Measurements from ENCODE around the gene TMEM229B. TPM values are rescaled to one million over a fixed set of nuclear protein-coding genes. Genes with fewer than 3 reads are reported as not detected.

TMEM229B gene
- total RNA-seq, 2 donors from 2014 or later, result 1.1 to 1.5 TPM

DNA sequence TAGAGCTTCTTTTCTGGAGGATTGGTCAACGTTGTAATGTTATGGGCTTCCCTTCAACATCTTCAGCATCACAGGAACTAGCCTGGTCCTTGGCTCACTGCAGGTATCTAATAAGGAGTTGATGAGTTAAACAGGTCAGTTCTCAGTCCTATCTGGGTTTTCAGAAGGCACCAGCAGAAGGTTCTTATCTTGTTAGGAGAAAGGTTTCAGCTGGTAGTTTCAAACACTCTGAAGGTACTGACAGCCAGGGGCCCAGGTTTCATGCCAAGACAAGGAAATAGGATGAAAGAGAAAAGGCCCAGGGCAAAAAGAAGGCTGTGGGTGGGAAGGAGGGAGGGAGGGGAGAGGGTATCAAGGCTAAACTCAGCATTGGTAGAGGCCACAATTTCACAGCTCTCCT lies 21.4 kb downstream of the TMEM229B start:
- H3K4me3 Mint-ChIP-seq, result no peak overlapping the region
- H3K4me1 ChIP-seq (ENCODE audit: control insufficient read depth, insufficient read depth, low read length), result no peaks in the 10 kb centered on the region
- TF ChIP-seq, protein P1, sequence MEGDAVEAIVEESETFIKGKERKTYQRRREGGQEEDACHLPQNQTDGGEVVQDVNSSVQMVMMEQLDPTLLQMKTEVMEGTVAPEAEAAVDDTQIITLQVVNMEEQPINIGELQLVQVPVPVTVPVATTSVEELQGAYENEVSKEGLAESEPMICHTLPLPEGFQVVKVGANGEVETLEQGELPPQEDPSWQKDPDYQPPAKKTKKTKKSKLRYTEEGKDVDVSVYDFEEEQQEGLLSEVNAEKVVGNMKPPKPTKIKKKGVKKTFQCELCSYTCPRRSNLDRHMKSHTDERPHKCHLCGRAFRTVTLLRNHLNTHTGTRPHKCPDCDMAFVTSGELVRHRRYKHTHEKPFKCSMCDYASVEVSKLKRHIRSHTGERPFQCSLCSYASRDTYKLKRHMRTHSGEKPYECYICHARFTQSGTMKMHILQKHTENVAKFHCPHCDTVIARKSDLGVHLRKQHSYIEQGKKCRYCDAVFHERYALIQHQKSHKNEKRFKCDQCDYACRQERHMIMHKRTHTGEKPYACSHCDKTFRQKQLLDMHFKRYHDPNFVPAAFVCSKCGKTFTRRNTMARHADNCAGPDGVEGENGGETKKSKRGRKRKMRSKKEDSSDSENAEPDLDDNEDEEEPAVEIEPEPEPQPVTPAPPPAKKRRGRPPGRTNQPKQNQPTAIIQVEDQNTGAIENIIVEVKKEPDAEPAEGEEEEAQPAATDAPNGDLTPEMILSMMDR (conservative IDR thresholded peaks at IDR 0.05), result no peak
- no peaks in the 10 kb centered on the region for H3K36me3 ChIP-seq (ENCODE audit: control insufficient read depth, insufficient read depth, low read length)
- no peaks in the 10 kb centered on the region for H3K36me3 Mint-ChIP-seq (ENCODE audit: low read depth)
- H3K4me1 Mint-ChIP-seq, result peaks cover 22% of the 10 kb centered on the region
- H3K9ac ChIP-seq (ENCODE audit: extremely low read depth, low read length, poor library complexity, severe bottlenecking), result no peak overlapping the region
- H3K9me3 Mint-ChIP-seq, result no peaks in the 10 kb centered on the region
- no peaks in the 10 kb centered on the region for H3K27me3 ChIP-seq (ENCODE audit: control insufficient read depth, insufficient read depth, low read length, poor library complexity, severe bottlenecking)
- no peaks in the 10 kb centered on the region for H3K27me3 Mint-ChIP-seq (ENCODE audit: insufficient read depth)
- no peak overlapping the region for H3K27ac ChIP-seq (ENCODE audit: low read depth, low read length)
- H3K27ac Mint-ChIP-seq, result no peak overlapping the region
- no peak overlapping the region for H3K4me3 ChIP-seq (ENCODE audit: low read length)
- DNase-seq, result no peak
- H3K9me3 ChIP-seq (ENCODE audit: control insufficient read depth, low read length), result no peaks in the 10 kb centered on the region
- 75 to 100% methylated on average over 1 of the region's 1 CpG for WGBS, 2 experiments (ENCODE audit: insufficient coverage in 1 of 2, insufficient read length in 1 of 2)

DNA sequence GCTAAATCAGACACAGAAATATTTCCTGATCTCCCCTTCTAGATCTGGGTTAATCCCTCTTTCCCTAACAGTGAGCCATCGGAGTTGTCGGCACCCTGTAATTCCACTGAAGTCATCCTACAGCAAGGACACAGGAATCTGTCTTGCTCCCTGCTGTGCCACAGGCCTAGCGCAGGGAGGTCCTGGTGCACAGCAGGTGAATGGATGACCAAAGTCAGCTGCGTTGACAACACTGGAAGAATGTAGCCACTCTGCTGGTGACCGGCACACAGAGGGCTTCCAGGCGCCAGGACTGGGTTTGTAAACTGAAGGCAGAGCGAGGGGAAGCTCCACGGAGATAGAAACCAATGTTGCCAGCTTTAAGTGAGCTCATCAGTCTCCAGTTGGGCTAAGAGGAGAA lies 23.6 kb downstream of the TMEM229B start:
- H3K27me3 ChIP-seq (ENCODE audit: control insufficient read depth, insufficient read depth, low read length, poor library complexity, severe bottlenecking), result no peaks in the 10 kb centered on the region
- peaks cover 33% of the 10 kb centered on the region for H3K4me1 Mint-ChIP-seq
- no peaks in the 10 kb centered on the region for H3K36me3 Mint-ChIP-seq (ENCODE audit: low read depth)
- H3K4me3 Mint-ChIP-seq, result no peak overlapping the region
- no peaks in the 10 kb centered on the region for H3K4me1 ChIP-seq (ENCODE audit: control insufficient read depth, insufficient read depth, low read length)
- H3K9me3 Mint-ChIP-seq, result no peaks in the 10 kb centered on the region
- no peak overlapping the region for H3K9ac ChIP-seq (ENCODE audit: extremely low read depth, low read length, poor library complexity, severe bottlenecking)
- no peaks in the 10 kb centered on the region for H3K36me3 ChIP-seq (ENCODE audit: control insufficient read depth, insufficient read depth, low read length)
- no peaks in the 10 kb centered on the region for H3K9me3 ChIP-seq (ENCODE audit: control insufficient read depth, low read length)
- DNase-seq, result peak; percentile 59
- no peak overlapping the region for H3K27ac ChIP-seq (ENCODE audit: low read depth, low read length)
- TF ChIP-seq, protein P1 (conservative IDR thresholded peaks at IDR 0.05), result no peak
- H3K4me3 ChIP-seq (ENCODE audit: low read length), result no peak overlapping the region
- no peaks in the 10 kb centered on the region for H3K27me3 Mint-ChIP-seq (ENCODE audit: insufficient read depth)
- 76 to 78% methylated on average over 7 to 8 of the region's 8 CpGs for WGBS, 2 experiments (ENCODE audit: insufficient coverage in 1 of 2, insufficient read length in 1 of 2)
- no peak overlapping the region for H3K27ac Mint-ChIP-seq

DNA sequence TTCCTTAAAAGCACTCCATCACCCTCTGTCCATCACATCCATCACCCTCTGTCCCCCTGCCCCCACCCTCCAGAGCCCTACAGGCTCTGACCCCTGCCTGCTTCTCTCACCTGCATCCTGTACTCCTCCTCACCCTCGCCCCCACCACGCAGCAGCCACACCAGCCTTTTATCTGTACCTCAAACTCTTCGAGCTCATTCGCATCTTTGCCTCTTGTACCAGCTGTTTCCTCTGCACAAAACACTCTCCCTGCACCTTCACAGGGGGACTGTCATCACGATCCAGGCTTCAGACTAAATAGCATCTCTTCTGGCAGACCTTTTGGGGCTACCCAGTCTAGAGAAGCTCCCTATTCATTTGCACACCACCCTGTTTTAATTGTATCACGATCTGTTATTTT lies 24.1 kb downstream of the TMEM229B start:
- no peaks in the 10 kb centered on the region for H3K9me3 Mint-ChIP-seq
- Histone ChIP-seq H3K4me3 (ENCODE audit: low read length) (no peak overlapping the region), H3K27ac (ENCODE audit: low read depth, low read length) (no peak overlapping the region), H3K9ac (ENCODE audit: extremely low read depth, low read length, poor library complexity, severe bottlenecking) (no peak overlapping the region), H3K27me3 (ENCODE audit: control insufficient read depth, insufficient read depth, low read length, poor library complexity, severe bottlenecking) (no peaks in the 10 kb centered on the region), H3K4me1 (ENCODE audit: control insufficient read depth, insufficient read depth, low read length) (no peaks in the 10 kb centered on the region), H3K36me3 (ENCODE audit: control insufficient read depth, insufficient read depth, low read length) (no peaks in the 10 kb centered on the region), H3K9me3 (ENCODE audit: control insufficient read depth, low read length) (no peaks in the 10 kb centered on the region)
- DNase-seq, result peak; percentile 38
- 80 to 89% methylated on average over 6 of the region's 6 CpGs for WGBS, 2 experiments (ENCODE audit: insufficient coverage in 1 of 2, insufficient read length in 1 of 2)
- TF ChIP-seq, protein P1 (conservative IDR thresholded peaks at IDR 0.05), result no peak
- H3K27ac Mint-ChIP-seq, result no peak overlapping the region
- no peaks in the 10 kb centered on the region for H3K36me3 Mint-ChIP-seq (ENCODE audit: low read depth)
- no peak overlapping the region for H3K4me3 Mint-ChIP-seq
- no peaks in the 10 kb centered on the region for H3K27me3 Mint-ChIP-seq (ENCODE audit: insufficient read depth)
- peaks cover 38% of the 10 kb centered on the region for H3K4me1 Mint-ChIP-seq
